ENCODE data around the gene DCAF16. TPM values are rescaled to one million over a fixed set of nuclear protein-coding genes. Genes with fewer than 3 reads are reported as not detected.
"Not testable (repeated sequence)": the region's sequence is repeated elsewhere in the genome, so short reads cannot be mapped to it uniquely, and the experiment has no call there.

The DCAF16 gene
- total RNA-seq (2022) (34.8 and 39.0 TPM in 2 replicates), Bru-seq, nascent RNA (percentile 93 among the genes with signal in this experiment), BruChase-seq, experiment 1, labeled RNA remaining after a 6-hour chase (percentile 92 among the genes with signal in this experiment), BruChase-seq, experiment 2, labeled RNA remaining after a 2-hour chase (percentile 94 among the genes with signal in this experiment)
- long read RNA-seq, partial matches to known transcripts, result 0 of 27 reads
- long read RNA-seq, other reads (novel, unspliced or antisense), result 27 of 27 reads

DNA sequence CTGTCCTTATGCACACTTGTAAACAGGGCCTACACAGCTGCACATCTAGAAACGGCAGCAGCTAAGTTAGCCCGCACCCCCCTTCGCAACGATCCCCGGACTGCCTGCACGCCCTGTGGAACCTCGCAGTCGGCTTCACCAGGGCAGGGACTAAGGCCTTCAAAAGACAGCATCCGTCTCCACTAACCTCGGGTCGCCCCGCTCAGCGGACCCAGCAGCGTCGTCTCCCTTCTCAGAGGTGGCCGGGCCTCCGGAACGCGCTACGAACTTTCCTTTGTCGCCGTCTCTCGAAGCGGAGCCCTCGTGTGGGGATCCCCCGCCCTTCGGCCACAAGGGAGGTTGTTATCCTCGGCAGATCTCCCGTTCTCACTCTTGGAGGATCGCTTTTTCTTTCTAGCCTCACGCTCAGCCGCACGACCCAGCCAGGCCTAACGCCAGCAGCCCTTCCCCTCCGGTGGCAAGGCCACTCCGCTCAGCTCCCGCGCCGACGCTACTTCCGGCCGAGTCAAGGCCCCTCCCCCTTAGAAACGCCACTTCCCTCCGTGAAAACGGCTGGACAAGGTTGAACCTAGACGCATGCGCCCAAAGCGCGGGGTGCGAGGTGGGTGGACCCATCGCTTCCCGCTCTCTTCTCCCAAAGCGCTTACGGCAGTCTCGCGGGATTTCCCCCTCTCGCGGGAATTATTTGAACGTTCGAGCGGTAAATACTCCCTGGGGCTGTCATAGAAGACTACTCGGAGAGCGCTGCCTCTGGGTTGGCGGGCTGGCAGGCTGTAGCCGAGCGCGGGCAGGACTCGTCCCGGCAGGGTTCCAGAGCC, at the start of gene DCAF16, which contains the start of gene NCAPG:
DCAF16 (minus strand) TSS at position 498 of the 818 bp plus-strand sequence. CDS start 6,616 bp downstream, outside the sequence.
NCAPG (plus strand) TSS at position 720 of the 818 bp plus-strand sequence. CDS start 99 bp downstream, outside the sequence.
- Mint-ChIP-seq H3K9me3 (ENCODE audit: low read depth, unreplicated experiment) (no peaks in the 10 kb centered on the region), H3K4me3 (ENCODE audit: low read depth, unreplicated experiment) (peak within 1 kb of the TSS; percentile 91), H3K36me3 (ENCODE audit: insufficient read depth, unreplicated experiment) (peaks cover 27% of the 10 kb centered on the region), H3K4me1 (ENCODE audit: low read depth, unreplicated experiment) (peaks cover 9% of the 10 kb centered on the region), H3K27ac (ENCODE audit: unreplicated experiment) (peak within 1 kb of the TSS; percentile 89), H3K27me3 (ENCODE audit: unreplicated experiment) (no peaks in the 10 kb centered on the region)
- TF ChIP-seq, protein P1, sequence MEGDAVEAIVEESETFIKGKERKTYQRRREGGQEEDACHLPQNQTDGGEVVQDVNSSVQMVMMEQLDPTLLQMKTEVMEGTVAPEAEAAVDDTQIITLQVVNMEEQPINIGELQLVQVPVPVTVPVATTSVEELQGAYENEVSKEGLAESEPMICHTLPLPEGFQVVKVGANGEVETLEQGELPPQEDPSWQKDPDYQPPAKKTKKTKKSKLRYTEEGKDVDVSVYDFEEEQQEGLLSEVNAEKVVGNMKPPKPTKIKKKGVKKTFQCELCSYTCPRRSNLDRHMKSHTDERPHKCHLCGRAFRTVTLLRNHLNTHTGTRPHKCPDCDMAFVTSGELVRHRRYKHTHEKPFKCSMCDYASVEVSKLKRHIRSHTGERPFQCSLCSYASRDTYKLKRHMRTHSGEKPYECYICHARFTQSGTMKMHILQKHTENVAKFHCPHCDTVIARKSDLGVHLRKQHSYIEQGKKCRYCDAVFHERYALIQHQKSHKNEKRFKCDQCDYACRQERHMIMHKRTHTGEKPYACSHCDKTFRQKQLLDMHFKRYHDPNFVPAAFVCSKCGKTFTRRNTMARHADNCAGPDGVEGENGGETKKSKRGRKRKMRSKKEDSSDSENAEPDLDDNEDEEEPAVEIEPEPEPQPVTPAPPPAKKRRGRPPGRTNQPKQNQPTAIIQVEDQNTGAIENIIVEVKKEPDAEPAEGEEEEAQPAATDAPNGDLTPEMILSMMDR (IDR thresholded peaks at IDR 0.05; ENCODE audit: unreplicated experiment), result no peak
- BruUV-seq (replicated peaks), result TSS peak; percentile 51
- intact Hi-C loops (cut with micrococcal nuclease; ENCODE audit: unreplicated experiment), result loop anchor here (10.0 kb wide), 1 partner anchor 214 kb away; the partner anchor contains the start of gene LCORL
- peak; percentile 97 for DNase-seq
- CTCF ChIA-PET, result no interaction called here

DNA sequence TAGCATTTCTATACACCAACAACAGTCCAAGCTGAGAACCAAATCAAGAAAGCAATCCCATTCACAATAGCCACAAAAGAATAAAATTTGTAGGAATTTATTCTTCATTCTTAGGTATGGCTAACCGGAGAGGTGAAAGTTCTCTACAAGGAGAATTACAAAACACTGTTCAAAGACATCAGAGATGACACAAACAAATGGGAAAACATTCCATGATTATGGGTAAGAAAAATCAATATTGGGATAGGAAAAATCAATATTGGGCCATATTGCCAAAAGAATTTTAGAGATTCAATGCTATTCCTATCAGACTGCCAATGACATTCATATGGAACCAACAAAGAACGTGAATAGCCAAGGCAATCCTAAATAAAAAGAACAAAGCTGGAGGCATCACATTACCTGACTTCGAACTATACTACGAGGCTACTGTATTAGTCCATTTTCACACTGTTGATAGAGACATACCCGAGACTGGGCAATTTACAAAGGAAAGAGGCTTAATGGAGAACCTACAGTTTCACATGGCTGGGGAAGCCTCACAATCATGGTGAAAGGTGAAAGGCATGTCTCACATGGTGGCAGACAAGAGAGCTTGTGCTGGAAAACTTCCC, 49.3 kb upstream of the DCAF16 start:
- peaks cover 2% of the 10 kb centered on the region for H3K9me3 Mint-ChIP-seq (ENCODE audit: low read depth, unreplicated experiment)
- H3K27me3 Mint-ChIP-seq (ENCODE audit: unreplicated experiment), result no peaks in the 10 kb centered on the region
- H3K36me3 Mint-ChIP-seq (ENCODE audit: insufficient read depth, unreplicated experiment), result no peaks in the 10 kb centered on the region
- no peak overlapping the region for H3K4me3 Mint-ChIP-seq (ENCODE audit: low read depth, unreplicated experiment)
- no peak overlapping the region for H3K27ac Mint-ChIP-seq (ENCODE audit: unreplicated experiment)
- CTCF ChIA-PET, result no interaction called here
- no TSS peak for BruUV-seq (replicated peaks)
- intact Hi-C loops (cut with micrococcal nuclease; ENCODE audit: unreplicated experiment), result no loop called here
- DNase-seq, result no peak
- TF ChIP-seq, protein P1 (IDR thresholded peaks at IDR 0.05; ENCODE audit: unreplicated experiment), result no peak
- no peaks in the 10 kb centered on the region for H3K4me1 Mint-ChIP-seq (ENCODE audit: low read depth, unreplicated experiment)

DNA sequence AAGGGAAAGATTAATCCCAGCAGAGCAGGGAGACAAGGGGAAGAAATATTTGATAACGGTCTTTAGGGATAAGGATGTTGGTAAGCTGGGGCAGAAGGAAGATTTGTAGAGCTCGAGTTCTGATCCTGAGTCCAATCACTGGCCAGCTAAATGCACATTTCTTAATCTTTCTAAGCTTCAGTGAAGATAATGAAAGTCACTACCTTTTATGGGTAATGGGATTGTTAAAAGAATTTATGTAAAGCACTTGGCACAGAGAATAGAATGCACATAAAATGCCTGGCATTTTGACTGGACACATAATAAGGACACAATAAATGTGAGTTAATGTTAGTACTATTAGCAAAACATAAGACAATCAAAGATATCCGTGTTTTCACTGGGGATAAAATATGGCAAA, 43.5 kb upstream of the DCAF16 start:
- no peak for DNase-seq
- Mint-ChIP-seq H3K4me3 (ENCODE audit: low read depth, unreplicated experiment) (no peak overlapping the region), H3K27ac (ENCODE audit: unreplicated experiment) (no peak overlapping the region), H3K36me3 (ENCODE audit: insufficient read depth, unreplicated experiment) (no peaks in the 10 kb centered on the region), H3K4me1 (ENCODE audit: low read depth, unreplicated experiment) (no peaks in the 10 kb centered on the region), H3K27me3 (ENCODE audit: unreplicated experiment) (no peaks in the 10 kb centered on the region), H3K9me3 (ENCODE audit: low read depth, unreplicated experiment) (no peaks in the 10 kb centered on the region)
- TF ChIP-seq, protein P1 (IDR thresholded peaks at IDR 0.05; ENCODE audit: unreplicated experiment), result no peak
- CTCF ChIA-PET, result no interaction called here
- intact Hi-C loops (cut with micrococcal nuclease; ENCODE audit: unreplicated experiment), result no loop called here
- BruUV-seq (replicated peaks), result no TSS peak

DNA sequence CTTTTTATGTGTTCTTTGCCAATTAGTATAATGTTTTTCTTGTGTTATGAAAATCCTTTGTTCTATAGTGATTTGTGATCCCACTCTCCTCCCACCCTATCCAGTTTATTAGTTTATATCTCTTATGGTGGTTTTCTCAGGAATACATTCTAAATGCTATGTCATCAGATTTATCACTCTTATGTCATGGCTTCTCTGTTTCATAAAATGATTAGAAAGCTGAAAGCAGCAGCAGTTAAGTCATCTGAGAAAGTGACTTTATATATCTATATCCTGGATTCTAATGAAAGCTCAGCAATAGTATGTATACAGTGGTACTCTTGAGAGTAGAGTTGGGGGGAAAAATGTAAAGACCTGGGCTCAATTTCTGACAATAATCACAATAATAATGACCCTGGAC, 41.4 kb upstream of the DCAF16 start:
- Mint-ChIP-seq H3K27ac (ENCODE audit: unreplicated experiment) (no peak overlapping the region), H3K36me3 (ENCODE audit: insufficient read depth, unreplicated experiment) (no peaks in the 10 kb centered on the region), H3K4me3 (ENCODE audit: low read depth, unreplicated experiment) (no peak overlapping the region), H3K9me3 (ENCODE audit: low read depth, unreplicated experiment) (no peaks in the 10 kb centered on the region), H3K27me3 (ENCODE audit: unreplicated experiment) (no peaks in the 10 kb centered on the region), H3K4me1 (ENCODE audit: low read depth, unreplicated experiment) (no peaks in the 10 kb centered on the region)
- no peak for DNase-seq
- TF ChIP-seq, protein P1 (IDR thresholded peaks at IDR 0.05; ENCODE audit: unreplicated experiment), result no peak
- intact Hi-C loops (cut with micrococcal nuclease; ENCODE audit: unreplicated experiment), result no loop called here
- BruUV-seq (replicated peaks), result no TSS peak
- CTCF ChIA-PET, result no interaction called here

DNA sequence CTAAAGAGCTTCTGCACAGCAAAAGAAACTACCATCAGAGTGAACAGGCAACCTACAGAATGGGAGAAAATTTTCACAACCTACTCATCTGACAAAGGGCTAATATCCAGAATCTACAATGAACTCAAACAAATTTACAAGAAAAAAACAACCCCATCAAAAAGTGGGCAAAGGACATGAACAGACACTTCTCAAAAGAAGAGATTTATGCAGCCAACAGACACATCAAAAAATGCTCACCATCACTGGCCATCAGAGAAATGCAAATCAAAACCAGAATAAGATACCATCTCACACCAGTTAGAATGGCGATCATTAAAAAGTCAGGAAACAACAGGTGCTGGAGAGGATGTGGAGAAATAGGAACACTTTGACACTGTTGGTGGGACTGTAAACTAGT, 39.7 kb upstream of the DCAF16 start:
- H3K9me3 Mint-ChIP-seq (ENCODE audit: low read depth, unreplicated experiment); H3K4me1 Mint-ChIP-seq (ENCODE audit: low read depth, unreplicated experiment); H3K4me3 Mint-ChIP-seq (ENCODE audit: low read depth, unreplicated experiment); H3K27me3 Mint-ChIP-seq (ENCODE audit: unreplicated experiment); intact Hi-C loops (cut with micrococcal nuclease; ENCODE audit: unreplicated experiment); DNase-seq; CTCF ChIA-PET; H3K36me3 Mint-ChIP-seq (ENCODE audit: insufficient read depth, unreplicated experiment); H3K27ac Mint-ChIP-seq (ENCODE audit: unreplicated experiment); BruUV-seq (replicated peaks): not testable (repeated sequence)

Measured in Calu3 (cell line).